Measurements from ENCODE around the gene RPTOR.

The RPTOR gene

DNA sequence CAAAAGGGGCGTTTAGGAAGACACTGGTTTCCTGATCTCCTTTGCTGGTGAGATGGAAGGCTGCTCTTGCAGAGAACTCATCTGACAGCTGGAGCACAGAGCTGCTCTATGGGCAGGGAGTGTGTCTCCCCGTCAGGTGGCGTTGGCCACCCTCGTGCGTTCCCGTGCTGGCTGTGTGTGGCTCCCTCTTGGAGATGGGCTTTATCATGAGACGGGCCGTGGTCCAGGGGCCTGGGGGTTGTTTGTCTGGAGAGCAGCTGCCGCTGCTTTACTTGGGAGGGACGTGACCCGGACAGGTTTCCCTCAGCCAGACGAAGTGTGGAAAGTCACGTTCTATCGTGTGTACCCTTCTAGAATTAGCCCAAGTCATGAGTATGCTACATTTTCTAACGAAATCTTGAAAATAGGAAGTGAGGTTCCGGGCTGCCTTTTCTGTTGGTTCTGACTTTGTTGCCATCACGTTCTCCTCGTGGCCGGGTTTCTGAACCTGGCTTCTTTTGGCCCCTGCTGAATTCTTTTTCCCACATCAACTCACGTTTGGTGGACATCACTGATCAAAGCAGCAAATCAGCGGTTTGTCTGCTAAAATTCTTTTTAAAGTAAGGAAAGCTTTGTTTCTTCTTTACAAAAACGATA, 341.4 kb downstream of the RPTOR start:
- no peak overlapping the region for H2AFZ ChIP-seq (ENCODE audit: low read depth, low read length)
- no peak overlapping the region for H3K4me3 ChIP-seq (ENCODE audit: low read length)
- peaks cover 3% of the 10 kb centered on the region; the same call in 1 of the 2 replicates for H4K20me1 ChIP-seq (ENCODE audit: insufficient read depth, low read length)
- H3K27me3 ChIP-seq (ENCODE audit: low read depth, low read length), result no peaks in the 10 kb centered on the region
- H3K79me2 ChIP-seq (ENCODE audit: low read length), result no peaks in the 10 kb centered on the region
- H3K9ac ChIP-seq (ENCODE audit: low read length), result no peak overlapping the region
- no peak overlapping the region for H3K4me2 ChIP-seq (ENCODE audit: low read length)
- peaks cover 33% of the 10 kb centered on the region for H3K36me3 ChIP-seq (replicated peaks; ENCODE audit: low read depth, low read length)
- TF ChIP-seq, protein P1, sequence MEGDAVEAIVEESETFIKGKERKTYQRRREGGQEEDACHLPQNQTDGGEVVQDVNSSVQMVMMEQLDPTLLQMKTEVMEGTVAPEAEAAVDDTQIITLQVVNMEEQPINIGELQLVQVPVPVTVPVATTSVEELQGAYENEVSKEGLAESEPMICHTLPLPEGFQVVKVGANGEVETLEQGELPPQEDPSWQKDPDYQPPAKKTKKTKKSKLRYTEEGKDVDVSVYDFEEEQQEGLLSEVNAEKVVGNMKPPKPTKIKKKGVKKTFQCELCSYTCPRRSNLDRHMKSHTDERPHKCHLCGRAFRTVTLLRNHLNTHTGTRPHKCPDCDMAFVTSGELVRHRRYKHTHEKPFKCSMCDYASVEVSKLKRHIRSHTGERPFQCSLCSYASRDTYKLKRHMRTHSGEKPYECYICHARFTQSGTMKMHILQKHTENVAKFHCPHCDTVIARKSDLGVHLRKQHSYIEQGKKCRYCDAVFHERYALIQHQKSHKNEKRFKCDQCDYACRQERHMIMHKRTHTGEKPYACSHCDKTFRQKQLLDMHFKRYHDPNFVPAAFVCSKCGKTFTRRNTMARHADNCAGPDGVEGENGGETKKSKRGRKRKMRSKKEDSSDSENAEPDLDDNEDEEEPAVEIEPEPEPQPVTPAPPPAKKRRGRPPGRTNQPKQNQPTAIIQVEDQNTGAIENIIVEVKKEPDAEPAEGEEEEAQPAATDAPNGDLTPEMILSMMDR (IDR thresholded peaks at IDR 0.05; ENCODE audit: low read depth, low read length), result no peak
- peak overlapping the region; percentile 52 for H3K27ac ChIP-seq (ENCODE audit: low read length)
- H3K9me3 ChIP-seq (ENCODE audit: insufficient read depth, low read length), result no peaks in the 10 kb centered on the region
- peaks cover 11% of the 10 kb centered on the region for H3K4me1 ChIP-seq (ENCODE audit: low read length)

DNA sequence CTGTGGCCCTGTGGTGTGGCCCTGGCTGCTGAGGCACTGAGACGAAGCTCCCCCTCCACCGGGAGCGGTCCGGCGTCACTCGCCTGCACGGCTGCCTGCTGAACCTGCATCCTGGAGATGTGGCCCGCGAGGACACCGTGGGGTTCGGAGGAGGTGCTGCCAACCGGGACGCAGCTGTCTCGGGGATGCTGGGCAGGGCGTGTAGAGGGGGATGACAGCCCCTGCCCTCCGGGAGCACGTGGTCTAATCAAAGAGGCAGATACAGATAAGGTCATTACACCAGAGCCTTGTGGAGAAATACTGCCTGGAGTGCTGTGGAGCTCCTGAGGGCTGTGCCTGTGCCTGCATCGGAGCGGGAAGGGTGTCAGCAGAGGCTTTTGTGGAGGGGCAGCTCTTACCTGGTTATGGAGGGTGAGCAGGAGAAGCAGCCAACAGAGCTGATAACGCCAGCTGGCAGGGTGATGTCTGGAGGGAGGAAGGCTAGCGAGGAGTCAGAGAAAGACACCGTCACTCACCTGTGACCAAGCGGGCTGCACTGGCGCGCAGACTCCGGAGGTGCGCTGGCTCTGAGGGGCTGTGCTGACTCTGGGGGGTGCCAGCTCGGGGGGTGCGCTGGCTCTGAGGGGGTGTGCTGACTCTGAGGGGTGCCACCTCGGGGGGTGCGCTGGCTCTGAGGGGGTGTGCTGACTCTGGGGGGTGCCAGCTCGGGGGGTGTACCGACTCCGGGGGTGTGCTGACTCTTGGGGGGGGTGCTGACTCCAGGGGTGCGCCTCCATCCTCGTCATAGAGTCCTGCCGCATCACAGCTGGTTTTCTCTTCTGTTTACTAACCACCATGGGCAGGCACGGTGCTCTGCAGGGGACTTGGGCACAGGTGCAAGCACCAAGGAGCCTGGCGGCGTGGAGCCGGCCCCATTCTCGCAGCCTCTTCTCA, 342.3 kb downstream of the RPTOR start:
- no peak overlapping the region for H3K4me3 ChIP-seq (ENCODE audit: low read length)
- H3K27ac ChIP-seq (ENCODE audit: low read length), result peak overlapping the region; percentile 52
- H3K4me2 ChIP-seq (ENCODE audit: low read length), result no peak overlapping the region
- no peaks in the 10 kb centered on the region for H3K79me2 ChIP-seq (ENCODE audit: low read length)
- no peaks in the 10 kb centered on the region for H3K9me3 ChIP-seq (ENCODE audit: insufficient read depth, low read length)
- TF ChIP-seq EZH2phosphoT487 (IDR thresholded peaks at IDR 0.05; ENCODE audit: low read depth), result no peak
- TF ChIP-seq, protein P1 (IDR thresholded peaks at IDR 0.05; ENCODE audit: low read depth, low read length), result no peak
- no peaks in the 10 kb centered on the region for H3K27me3 ChIP-seq (ENCODE audit: low read depth, low read length)
- H4K20me1 ChIP-seq (ENCODE audit: insufficient read depth, low read length), result peaks cover 6% of the 10 kb centered on the region; the same call in 1 of the 2 replicates
- H3K9ac ChIP-seq (ENCODE audit: low read length), result no peak overlapping the region
- peaks cover 19% of the 10 kb centered on the region for H3K4me1 ChIP-seq (ENCODE audit: low read length)
- H2AFZ ChIP-seq (ENCODE audit: low read depth, low read length), result no peak overlapping the region
- H3K36me3 ChIP-seq (replicated peaks; ENCODE audit: low read depth, low read length), result peaks cover 29% of the 10 kb centered on the region

DNA sequence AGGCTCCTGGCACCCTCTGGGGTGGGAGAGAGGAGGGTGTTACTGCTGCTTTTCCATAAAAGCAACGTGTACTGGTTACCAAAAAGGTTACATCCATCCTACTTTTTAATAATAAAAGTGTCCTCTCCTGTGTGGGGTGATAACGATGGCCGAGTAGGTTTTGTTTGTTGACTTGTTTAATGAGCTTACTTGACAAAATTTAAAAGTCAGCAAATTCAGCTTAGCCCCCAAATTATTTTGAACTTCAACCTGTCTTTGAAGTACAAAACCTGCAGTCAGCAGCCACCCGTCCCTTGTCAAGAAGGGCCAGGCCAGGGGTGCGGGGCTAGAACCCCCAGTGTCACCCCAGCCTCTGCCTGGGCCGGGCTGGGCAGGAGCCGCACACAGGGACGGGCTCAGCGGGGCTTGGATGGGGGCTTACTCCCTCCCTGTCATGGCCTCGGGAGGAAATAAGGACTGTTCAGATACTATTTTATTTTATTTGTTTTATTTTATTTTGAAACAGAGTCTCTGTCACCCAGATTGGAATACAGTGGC, 343.1 kb downstream of the RPTOR start:
- no peak overlapping the region for H3K4me3 ChIP-seq (ENCODE audit: low read length)
- no peaks in the 10 kb centered on the region for H3K79me2 ChIP-seq (ENCODE audit: low read length)
- peaks cover 27% of the 10 kb centered on the region for H3K4me1 ChIP-seq (ENCODE audit: low read length)
- H3K9ac ChIP-seq (ENCODE audit: low read length), result no peak overlapping the region
- no peaks in the 10 kb centered on the region for H3K9me3 ChIP-seq (ENCODE audit: insufficient read depth, low read length)
- TF ChIP-seq, protein P1 (IDR thresholded peaks at IDR 0.05; ENCODE audit: low read depth, low read length), result no peak
- no peak for TF ChIP-seq EZH2phosphoT487 (IDR thresholded peaks at IDR 0.05; ENCODE audit: low read depth)
- H2AFZ ChIP-seq (ENCODE audit: low read depth, low read length), result no peak overlapping the region
- no peaks in the 10 kb centered on the region for H3K27me3 ChIP-seq (ENCODE audit: low read depth, low read length)
- no peak overlapping the region for H3K4me2 ChIP-seq (ENCODE audit: low read length)
- H4K20me1 ChIP-seq (ENCODE audit: insufficient read depth, low read length), result peaks cover 12% of the 10 kb centered on the region; the same call in 1 of the 2 replicates
- H3K27ac ChIP-seq (ENCODE audit: low read length), result no peak overlapping the region
- peaks cover 28% of the 10 kb centered on the region for H3K36me3 ChIP-seq (replicated peaks; ENCODE audit: low read depth, low read length)
